ENCODE data around the gene CRB2.

The CRB2 gene

GRCh38 chr9:123364241-123364824 lies 8.3 kb downstream of the CRB2 start:
- TF ChIP-seq TEAD4 (IDR thresholded peaks at IDR 0.05): no peak
- no peak for TF ChIP-seq CREB1 (IDR thresholded peaks at IDR 0.05; ENCODE audit: low read depth)
- no peak for TF ChIP-seq YY1 (IDR thresholded peaks at IDR 0.05; ENCODE audit: low read depth)
- TF ChIP-seq MAX (IDR thresholded peaks at IDR 0.05): no peak
- no peak for TF ChIP-seq TAF1 (IDR thresholded peaks at IDR 0.05; ENCODE audit: low read depth)
- TF ChIP-seq FOXM1 (IDR thresholded peaks at IDR 0.05; ENCODE audit: borderline replicate concordance, low read depth): no peak
- TF ChIP-seq CEBPB (IDR thresholded peaks at IDR 0.05): no peak
- no peak for TF ChIP-seq EGR1 (IDR thresholded peaks at IDR 0.05)
- TF ChIP-seq EP300 (IDR thresholded peaks at IDR 0.05; ENCODE audit: borderline replicate concordance): no peak

- TF ChIP-seq EP300 (IDR thresholded peaks at IDR 0.05; ENCODE audit: borderline replicate concordance): no peak
- TF ChIP-seq, protein P1, sequence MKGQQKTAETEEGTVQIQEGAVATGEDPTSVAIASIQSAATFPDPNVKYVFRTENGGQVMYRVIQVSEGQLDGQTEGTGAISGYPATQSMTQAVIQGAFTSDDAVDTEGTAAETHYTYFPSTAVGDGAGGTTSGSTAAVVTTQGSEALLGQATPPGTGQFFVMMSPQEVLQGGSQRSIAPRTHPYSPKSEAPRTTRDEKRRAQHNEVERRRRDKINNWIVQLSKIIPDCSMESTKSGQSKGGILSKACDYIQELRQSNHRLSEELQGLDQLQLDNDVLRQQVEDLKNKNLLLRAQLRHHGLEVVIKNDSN (IDR thresholded peaks at IDR 0.05): no peak
- no peak for TF ChIP-seq CREB1 (IDR thresholded peaks at IDR 0.05; ENCODE audit: low read depth)
- no peak for TF ChIP-seq REST (IDR thresholded peaks at IDR 0.05; ENCODE audit: low read depth)
- no peak for TF ChIP-seq TCF12 (IDR thresholded peaks at IDR 0.05; ENCODE audit: low read depth)
- no peak for TF ChIP-seq NFIC (IDR thresholded peaks at IDR 0.05)
- no peak for TF ChIP-seq YY1 (IDR thresholded peaks at IDR 0.05; ENCODE audit: low read depth)
- TF ChIP-seq ZBTB7A (IDR thresholded peaks at IDR 0.05; ENCODE audit: low read depth): no peak
- no peak for TF ChIP-seq TEAD4 (IDR thresholded peaks at IDR 0.05)
- TF ChIP-seq EGR1 (IDR thresholded peaks at IDR 0.05): no peak
- TF ChIP-seq FOXM1 (IDR thresholded peaks at IDR 0.05; ENCODE audit: borderline replicate concordance, low read depth): no peak
- TF ChIP-seq RAD21 (IDR thresholded peaks at IDR 0.05; ENCODE audit: low read depth): no peak
These were observed 9.4 kb downstream of the CRB2 start for GRCh38 chr9:123365287-123365880.

DNA sequence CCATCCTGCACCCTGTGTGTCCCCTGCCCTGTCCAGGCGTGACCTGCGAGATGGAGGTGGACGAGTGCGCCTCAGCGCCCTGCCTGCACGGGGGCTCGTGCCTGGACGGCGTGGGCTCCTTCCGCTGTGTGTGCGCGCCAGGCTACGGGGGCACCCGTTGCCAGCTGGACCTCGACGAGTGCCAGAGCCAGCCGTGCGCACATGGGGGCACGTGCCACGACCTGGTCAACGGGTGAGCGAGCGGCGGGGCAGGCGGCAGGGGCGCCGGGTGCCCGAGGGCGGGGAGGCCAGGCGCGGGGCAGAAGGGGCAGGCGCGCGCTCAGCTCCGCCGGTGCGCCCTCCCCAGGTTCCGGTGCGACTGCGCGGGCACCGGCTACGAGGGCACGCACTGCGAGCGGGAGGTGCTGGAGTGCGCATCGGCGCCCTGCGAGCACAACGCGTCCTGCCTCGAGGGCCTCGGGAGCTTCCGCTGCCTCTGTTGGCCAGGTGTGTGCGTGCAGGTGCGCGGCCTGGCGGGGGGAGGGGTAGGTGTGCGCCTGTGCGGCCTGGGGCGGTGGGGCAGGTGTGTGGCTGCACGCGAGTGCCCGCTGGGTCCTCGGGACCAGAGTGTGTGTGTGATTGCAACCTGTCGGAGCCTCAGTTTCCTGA lies 10.0 kb downstream of the CRB2 start:
- no peak for TF ChIP-seq TCF12 (IDR thresholded peaks at IDR 0.05; ENCODE audit: low read depth)
- no peak for TF ChIP-seq RAD21 (IDR thresholded peaks at IDR 0.05; ENCODE audit: low read depth)
- no peak for TF ChIP-seq NFIC (IDR thresholded peaks at IDR 0.05)
- no peak for TF ChIP-seq ZBTB7A (IDR thresholded peaks at IDR 0.05; ENCODE audit: low read depth)
- TF ChIP-seq CREB1 (IDR thresholded peaks at IDR 0.05; ENCODE audit: low read depth): no peak
- no peak for TF ChIP-seq TEAD4 (IDR thresholded peaks at IDR 0.05)
- TF ChIP-seq EP300 (IDR thresholded peaks at IDR 0.05; ENCODE audit: borderline replicate concordance): no peak
- TF ChIP-seq, protein P1 (IDR thresholded peaks at IDR 0.05): no peak
- no peak for TF ChIP-seq CEBPB (IDR thresholded peaks at IDR 0.05)
- no peak for TF ChIP-seq EGR1 (IDR thresholded peaks at IDR 0.05)
- TF ChIP-seq REST (IDR thresholded peaks at IDR 0.05; ENCODE audit: low read depth): no peak
- no peak for TF ChIP-seq MAX (IDR thresholded peaks at IDR 0.05)
- TF ChIP-seq TAF1 (IDR thresholded peaks at IDR 0.05; ENCODE audit: low read depth): no peak

GRCh38 chr9:123368023-123368422 lies 12.0 kb downstream of the CRB2 start:
- TF ChIP-seq, protein P1 (IDR thresholded peaks at IDR 0.05): no peak
- peak; percentile 93 for TF ChIP-seq TEAD4 (IDR thresholded peaks at IDR 0.05)
- TF ChIP-seq ZBTB7A (IDR thresholded peaks at IDR 0.05; ENCODE audit: low read depth): 0 out of 2 replicates have a peak, but pooled peaks have one; percentile 40
- 0 out of 2 replicates have a peak, but pooled peaks have one; percentile 15 for TF ChIP-seq MAX (IDR thresholded peaks at IDR 0.05)
- 0 out of 2 replicates have a peak, but pooled peaks have one; percentile 24 for TF ChIP-seq EP300 (IDR thresholded peaks at IDR 0.05; ENCODE audit: borderline replicate concordance)
- no peak for TF ChIP-seq TAF1 (IDR thresholded peaks at IDR 0.05; ENCODE audit: low read depth)
- no peak for TF ChIP-seq EGR1 (IDR thresholded peaks at IDR 0.05)
- TF ChIP-seq REST (IDR thresholded peaks at IDR 0.05; ENCODE audit: low read depth): no peak
- TF ChIP-seq RAD21 (IDR thresholded peaks at IDR 0.05; ENCODE audit: low read depth): no peak
